NCI-H524 (cell line): Measurements from ENCODE around the gene GRIK3.
"Not testable (repeated sequence)": the region's sequence is repeated elsewhere in the genome, so short reads cannot be mapped to it uniquely, and the experiment has no call there.

Experiments
- DNase-seq, 2 experiments: peaks; one replicate each; lab custom pipeline; 2025; lab: John Stamatoyannopoulos, UW

GRIK3 gene

GRCh38 chr1:36944883-36945282 is 89.4 kb downstream of the GRIK3 start:
- no peak for DNase-seq

- DNase-seq = no peak
Measured at GRCh38 chr1:36942148-36942547, 92.2 kb downstream of the GRIK3 start.

- no peak for DNase-seq
Measured at GRCh38 chr1:36941316-36941978, 92.9 kb downstream of the GRIK3 start.

- DNase-seq = no peak
Measured at GRCh38 chr1:36938819-36939218, 95.5 kb downstream of the GRIK3 start.

- no peak for DNase-seq
Measured at GRCh38 chr1:36937371-36937770, 96.9 kb downstream of the GRIK3 start.

GRCh38 chr1:36934061-36934460 is 100.3 kb downstream of the GRIK3 start:
- DNase-seq = peak; percentile 37 to 63

GRCh38 chr1:36927826-36928225 is 106.5 kb downstream of the GRIK3 start:
- DNase-seq = no peak

GRCh38 chr1:36925251-36925650 is 109.1 kb downstream of the GRIK3 start:
- DNase-seq = peak in 1 of 2 experiments; percentile 52

- DNase-seq = peak in 1 of 2 experiments; percentile 48
Measured at GRCh38 chr1:36924282-36924811, 110.0 kb downstream of the GRIK3 start.

GRCh38 chr1:36922593-36923426 is 111.5 kb downstream of the GRIK3 start:
- peak in 1 of 2 experiments; percentile 30 for DNase-seq

- DNase-seq = no peak
Measured at GRCh38 chr1:36922071-36922470, 112.2 kb downstream of the GRIK3 start.

GRCh38 chr1:36920801-36921405 is 113.4 kb downstream of the GRIK3 start:
- DNase-seq = no peak

GRCh38 chr1:36920371-36920770 is 113.9 kb downstream of the GRIK3 start:
- no peak for DNase-seq

- DNase-seq = no peak
Measured at GRCh38 chr1:36919491-36920145, 114.7 kb downstream of the GRIK3 start.

GRCh38 chr1:36918604-36919003 is 115.7 kb downstream of the GRIK3 start:
- no peak for DNase-seq

- DNase-seq = not testable (repeated sequence)
Measured at GRCh38 chr1:36916542-36916941, 117.8 kb downstream of the GRIK3 start.

- no peak for DNase-seq
Measured at GRCh38 chr1:36913484-36914060, 120.7 kb downstream of the GRIK3 start.

- no peak for DNase-seq
Measured at GRCh38 chr1:36913016-36913415, 121.3 kb downstream of the GRIK3 start.

GRCh38 chr1:36912365-36912865 is 121.9 kb downstream of the GRIK3 start:
- no peak for DNase-seq

GRCh38 chr1:36911561-36912364 is 122.6 kb downstream of the GRIK3 start:
- DNase-seq = no peak
